ENCODE results near the gene ANKRD55. TPM values are rescaled to one million over a fixed set of nuclear protein-coding genes. Genes with fewer than 3 reads are reported as not detected.
A peak's percentile ranks its signal among the peaks of the same experiment; 100 is the strongest.
"Not testable (repeated sequence)": the region's sequence is repeated elsewhere in the genome, so short reads cannot be mapped to it uniquely, and the experiment has no call there.

The ANKRD55 gene
- total RNA-seq: under 1 TPM; 0.14 to 0.79 TPM
- long read RNA-seq, donor 1, partial matches to known transcripts: 0 of 1 reads
- long read RNA-seq, donor 1, other reads (novel, unspliced or antisense): 1 of 1 reads
- long read RNA-seq, donor 2: 0 reads

GRCh38 chr5:56233230-56233629 is at the start of gene ANKRD55:
Gene ANKRD55, minus strand, starts transcription at chr5:56233330. Its CDS starts 417 bp downstream, at chr5:56232913.
- intact Hi-C loops (cut with DNase I): no loop called here
- no peak for DNase-seq (ENCODE audit: low spot score)

GRCh38 chr5:56282216-56282615 is 49.1 kb upstream of the ANKRD55 start:
- DNase-seq (ENCODE audit: low spot score): no peak
- intact Hi-C loops (cut with DNase I): no loop called here

- intact Hi-C loops (cut with DNase I): no loop called here
- DNase-seq (ENCODE audit: low spot score): no peak
Observed at GRCh38 chr5:56281489-56282165, 48.5 kb upstream of the ANKRD55 start.

GRCh38 chr5:56279979-56280378 is 46.8 kb upstream of the ANKRD55 start:
- intact Hi-C loops (cut with DNase I): no loop called here

GRCh38 chr5:56279291-56279690 is 46.2 kb upstream of the ANKRD55 start:
- DNase-seq (ENCODE audit: low spot score): no peak
- intact Hi-C loops (cut with DNase I): no loop called here

More at GRCh38 chr5:56279979-56280378, 46.8 kb upstream of the ANKRD55 start:
- no peak for DNase-seq (ENCODE audit: low spot score)

GRCh38 chr5:56278335-56278753 is 45.2 kb upstream of the ANKRD55 start:
- DNase-seq (ENCODE audit: low spot score): no peak
- intact Hi-C loops (cut with DNase I): no loop called here

GRCh38 chr5:56277573-56277972 is 44.4 kb upstream of the ANKRD55 start:
- intact Hi-C loops (cut with DNase I): no loop called here
- DNase-seq (ENCODE audit: low spot score): no peak

- intact Hi-C loops (cut with DNase I): loop anchor here (5.0 kb wide), 1 partner anchor 564 kb away; no protein-coding TSS in a partner anchor
- DNase-seq (ENCODE audit: low spot score): no peak
Observed at GRCh38 chr5:56273376-56273955, 40.3 kb upstream of the ANKRD55 start.

GRCh38 chr5:56272765-56273164 is 39.6 kb upstream of the ANKRD55 start:
- DNase-seq (ENCODE audit: low spot score): no peak
- intact Hi-C loops (cut with DNase I): loop anchor here (5.0 kb wide), 1 partner anchor 565 kb away; no protein-coding TSS in a partner anchor

GRCh38 chr5:56270568-56271392 is 37.6 kb upstream of the ANKRD55 start:
- intact Hi-C loops (cut with DNase I): loop anchor here (5.0 kb wide), 1 partner anchor 567 kb away; no protein-coding TSS in a partner anchor
- DNase-seq (ENCODE audit: low spot score): peak; percentile 93

GRCh38 chr5:56270058-56270457 is 36.9 kb upstream of the ANKRD55 start:
- intact Hi-C loops (cut with DNase I): loop anchor here (5.0 kb wide), 1 partner anchor 567 kb away; no protein-coding TSS in a partner anchor
- no peak for DNase-seq (ENCODE audit: low spot score)

- intact Hi-C loops (cut with DNase I): no loop called here
- no peak for DNase-seq (ENCODE audit: low spot score)
Observed at GRCh38 chr5:56269216-56269927, 36.2 kb upstream of the ANKRD55 start.

- DNase-seq (ENCODE audit: low spot score); intact Hi-C loops (cut with DNase I): not testable (repeated sequence)
Observed at GRCh38 chr5:56268707-56269106, 35.6 kb upstream of the ANKRD55 start.

- no peak for DNase-seq (ENCODE audit: low spot score)
- intact Hi-C loops (cut with DNase I): no loop called here
Observed at GRCh38 chr5:56267856-56268255, 34.7 kb upstream of the ANKRD55 start.

GRCh38 chr5:56264417-56265025 is 31.4 kb upstream of the ANKRD55 start:
- no peak for DNase-seq (ENCODE audit: low spot score)
- intact Hi-C loops (cut with DNase I): no loop called here

GRCh38 chr5:56262279-56262678 is 29.1 kb upstream of the ANKRD55 start:
- DNase-seq (ENCODE audit: low spot score): no peak
- intact Hi-C loops (cut with DNase I): no loop called here

- intact Hi-C loops (cut with DNase I): no loop called here
- DNase-seq (ENCODE audit: low spot score): no peak
Observed at GRCh38 chr5:56259002-56259511, 25.9 kb upstream of the ANKRD55 start.

GRCh38 chr5:56257763-56258529 is 24.8 kb upstream of the ANKRD55 start:
- DNase-seq (ENCODE audit: low spot score); intact Hi-C loops (cut with DNase I): not testable (repeated sequence)

Measured in posterior vena cava (tissue), 2 donors.